SK-N-MC (cell line): Measurements from ENCODE around the gene CBFA2T2.

ENCODE experiments used
- DNase-seq: peaks from one replicate; pipeline ENCODE4 v3.0.0-alpha.2; 2011; ENCODE audit warnings: low read depth, low spot score
- H3K27ac ChIP-seq: fragments of 200-600 bp; sonication (generic); 2 replicates; pipeline ENCODE4 v1.5.1; 2016; ENCODE audit warnings: mixed run types
- H3K36me3 ChIP-seq: fragments of 200-600 bp; sonication (generic); 2 replicates; pipeline ENCODE4 v1.6.1; 2017; ENCODE audit warnings: antibody characterized with exemption, low read length, mixed read lengths; ENCODE audit not compliant: insufficient read depth
- H3K4me3 ChIP-seq: fragments of 200-600 bp; sonication (generic); 2 replicates; pipeline ENCODE4 v1.5.1; 2016
- H3K9ac ChIP-seq: fragments of 200-600 bp; sonication (generic); 2 replicates; pipeline ENCODE4 v1.8.0; 2017; ENCODE audit warnings: mixed run types, mixed read lengths; ENCODE audit not compliant: insufficient read length
- H3K9me3 ChIP-seq: fragments of 200-600 bp; sonication (generic); 2 replicates; pipeline ENCODE4 v1.6.1; 2017; ENCODE audit warnings: low read depth, mild to moderate bottlenecking, antibody characterized with exemption, low read length, moderate library complexity, mixed read lengths
- EZH2 ChIP-seq: fragments of 200-600 bp; sonication (generic); IDR thresholded peaks from one replicate; pipeline ENCODE4 v1.6.1; 2017; ENCODE audit warnings: antibody characterized with exemption
- FOXP2 ChIP-seq: optimal IDR thresholded peaks from 2 replicates; pipeline ENCODE3; 2011; ENCODE audit warnings: mild to moderate bottlenecking, moderate library complexity; ENCODE audit not compliant: insufficient read depth; ENCODE audit errors: extremely low read length, control extremely low read depth
- POLR2AphosphoS5 ChIP-seq: IDR thresholded peaks from 2 replicates; pipeline ENCODE4 v1.6.1; 2012; ENCODE audit warnings: mild to moderate bottlenecking, low read depth, low read length, borderline replicate concordance

CBFA2T2 gene

GRCh38 chr20:33687993-33688937 is 198.4 kb downstream of the CBFA2T2 start:
- TF ChIP-seq POLR2AphosphoS5 (no peak), EZH2 (no peak), FOXP2 (no peak)

GRCh38 chr20:33688938-33689424 is 199.1 kb downstream of the CBFA2T2 start:
- Histone ChIP-seq H3K9ac (no peak overlapping the region), H3K4me3 (no peak overlapping the region), H3K9me3 (no peaks in the 10 kb centered on the region), H3K27ac (no peak overlapping the region), H3K36me3 (no peaks in the 10 kb centered on the region)
- no peak for TF ChIP-seq FOXP2
- TF ChIP-seq POLR2AphosphoS5: no peak
- no peak for TF ChIP-seq EZH2
- DNase-seq: no peak

More at GRCh38 chr20:33687993-33688937, 198.4 kb downstream of the CBFA2T2 start:
- Histone ChIP-seq H3K9ac (no peak overlapping the region), H3K4me3 (no peak overlapping the region), H3K36me3 (no peaks in the 10 kb centered on the region), H3K27ac (no peak overlapping the region), H3K9me3 (no peaks in the 10 kb centered on the region)
- DNase-seq: no peak

- TF ChIP-seq POLR2AphosphoS5 (no peak), FOXP2 (no peak), EZH2 (no peak)
- no peaks in the 10 kb centered on the region for H3K36me3 ChIP-seq
- no peaks in the 10 kb centered on the region for H3K9me3 ChIP-seq
- no peak overlapping the region for H3K27ac ChIP-seq
- no peak for DNase-seq
- H3K9ac ChIP-seq: no peak overlapping the region
- no peak overlapping the region for H3K4me3 ChIP-seq
Measured at GRCh38 chr20:33689493-33689892, 199.6 kb downstream of the CBFA2T2 start.

GRCh38 chr20:33689973-33690372 is 200.1 kb downstream of the CBFA2T2 start:
- DNase-seq: no peak
- Histone ChIP-seq H3K36me3 (no peaks in the 10 kb centered on the region), H3K27ac (no peak overlapping the region), H3K9me3 (no peaks in the 10 kb centered on the region), H3K9ac (no peak overlapping the region), H3K4me3 (no peak overlapping the region)
- TF ChIP-seq POLR2AphosphoS5 (no peak), EZH2 (no peak), FOXP2 (no peak)

- TF ChIP-seq POLR2AphosphoS5 (no peak), FOXP2 (no peak), EZH2 (no peak)
- no peak overlapping the region for H3K27ac ChIP-seq
Measured at GRCh38 chr20:33693289-33693688, 203.4 kb downstream of the CBFA2T2 start.

GRCh38 chr20:33693741-33694638 is 204.1 kb downstream of the CBFA2T2 start:
- Histone ChIP-seq H3K9me3 (no peaks in the 10 kb centered on the region), H3K36me3 (no peaks in the 10 kb centered on the region), H3K9ac (no peak overlapping the region), H3K27ac (no peak overlapping the region), H3K4me3 (no peak overlapping the region)
- TF ChIP-seq EZH2: no peak
- TF ChIP-seq POLR2AphosphoS5: no peak
- TF ChIP-seq FOXP2: no peak
- DNase-seq: no peak

More at GRCh38 chr20:33693289-33693688, 203.4 kb downstream of the CBFA2T2 start:
- no peaks in the 10 kb centered on the region for H3K9me3 ChIP-seq
- H3K36me3 ChIP-seq: no peaks in the 10 kb centered on the region
- H3K9ac ChIP-seq: no peak overlapping the region
- no peak for DNase-seq
- H3K4me3 ChIP-seq: no peak overlapping the region

GRCh38 chr20:33694639-33695012 is 204.7 kb downstream of the CBFA2T2 start:
- H3K36me3 ChIP-seq: no peaks in the 10 kb centered on the region
- H3K9me3 ChIP-seq: no peaks in the 10 kb centered on the region
- no peak overlapping the region for H3K9ac ChIP-seq
- no peak overlapping the region for H3K4me3 ChIP-seq
- TF ChIP-seq EZH2 (no peak), FOXP2 (no peak), POLR2AphosphoS5 (no peak)
- no peak overlapping the region for H3K27ac ChIP-seq
- no peak for DNase-seq

DNA sequence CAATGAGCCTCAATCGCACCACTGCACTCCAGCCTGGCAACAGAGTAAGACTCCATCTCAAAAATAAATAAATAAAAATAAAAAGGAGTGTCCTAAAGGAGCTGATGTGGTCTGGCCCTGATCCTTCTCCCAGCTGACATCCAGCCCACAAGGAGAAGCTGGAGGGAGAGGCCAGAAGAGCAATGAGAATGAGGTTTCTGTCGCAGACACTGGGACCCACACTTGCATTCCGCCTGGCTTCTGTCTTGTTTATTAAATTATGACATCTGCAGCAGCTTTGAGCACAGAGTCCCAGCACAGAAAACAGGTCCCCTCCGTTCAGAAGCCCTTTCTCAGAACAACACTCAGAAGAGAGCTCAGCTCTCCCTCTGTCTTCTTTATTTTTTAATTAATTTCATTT is 206.6 kb downstream of the CBFA2T2 start:
- Histone ChIP-seq H3K9me3 (no peaks in the 10 kb centered on the region), H3K27ac (no peak overlapping the region), H3K36me3 (no peaks in the 10 kb centered on the region), H3K4me3 (no peak overlapping the region), H3K9ac (no peak overlapping the region)
- TF ChIP-seq EZH2 (no peak), POLR2AphosphoS5 (no peak), FOXP2 (no peak)
- no peak for DNase-seq
